Measurements from ENCODE around the gene TNIP3.
"Not testable (repeated sequence)": the region's sequence is repeated elsewhere in the genome, so short reads cannot be mapped to it uniquely, and the experiment has no call there.

TNIP3 gene

GRCh38 chr4:121164291-121164690, at the start of gene TNIP3:
TSS of gene TNIP3 (minus strand) at chr4:121164321. CDS start at chr4:121164125, 196 bp downstream.
- no peaks in the 10 kb centered on the region for H4K20me1 ChIP-seq
- no peaks in the 10 kb centered on the region for H3K9me3 ChIP-seq
- H3K27ac ChIP-seq = no peak within 1 kb of the TSS
- H3K4me1 ChIP-seq = peaks cover 61% of the 10 kb centered on the region
- no peak within 1 kb of the TSS for H3K9ac ChIP-seq
- no peaks in the 10 kb centered on the region for H3K36me3 ChIP-seq
- peak within 1 kb of the TSS; percentile 42 for H3K4me2 ChIP-seq
- H3K4me3 ChIP-seq = no peak within 1 kb of the TSS
- TF ChIP-seq Cebpa-rat (IDR thresholded peaks at IDR 0.05) = no peak
- H3K27me3 ChIP-seq = no peaks in the 10 kb centered on the region

- H3K4me1 ChIP-seq = no peaks in the 10 kb centered on the region
- H3K9ac ChIP-seq = no peak overlapping the region
- H4K20me1 ChIP-seq = no peaks in the 10 kb centered on the region
- no peak overlapping the region for H3K27ac ChIP-seq
- no peak for TF ChIP-seq Cebpa-rat (IDR thresholded peaks at IDR 0.05)
- no peaks in the 10 kb centered on the region for H3K36me3 ChIP-seq
- no peak overlapping the region for H3K4me3 ChIP-seq
- H3K4me2 ChIP-seq = no peak overlapping the region
- no peaks in the 10 kb centered on the region for H3K27me3 ChIP-seq
- H3K9me3 ChIP-seq = no peaks in the 10 kb centered on the region
Observed at GRCh38 chr4:121212806-121213205, 48.7 kb upstream of the TNIP3 start.

- Histone ChIP-seq H3K9ac (no peak overlapping the region), H3K4me3 (no peak overlapping the region), H3K27me3 (no peaks in the 10 kb centered on the region), H3K27ac (no peak overlapping the region), H3K9me3 (no peaks in the 10 kb centered on the region), H3K4me1 (no peaks in the 10 kb centered on the region), H3K36me3 (no peaks in the 10 kb centered on the region), H3K4me2 (no peak overlapping the region), H4K20me1 (no peaks in the 10 kb centered on the region)
- TF ChIP-seq Cebpa-rat (IDR thresholded peaks at IDR 0.05) = no peak
Observed at GRCh38 chr4:121209171-121209570, 45.0 kb upstream of the TNIP3 start.

- Histone ChIP-seq H3K4me3 (no peak overlapping the region), H3K4me1 (no peaks in the 10 kb centered on the region), H3K9ac (no peak overlapping the region), H3K27ac (no peak overlapping the region), H3K9me3 (no peaks in the 10 kb centered on the region), H3K27me3 (no peaks in the 10 kb centered on the region), H3K36me3 (no peaks in the 10 kb centered on the region), H3K4me2 (no peak overlapping the region), H4K20me1 (no peaks in the 10 kb centered on the region)
- no peak for TF ChIP-seq Cebpa-rat (IDR thresholded peaks at IDR 0.05)
Observed at GRCh38 chr4:121208244-121209007, 44.3 kb upstream of the TNIP3 start.

GRCh38 chr4:121205777-121206176, 41.7 kb upstream of the TNIP3 start:
- H3K4me2 ChIP-seq = not testable (repeated sequence)

GRCh38 chr4:121200795-121201472, 36.8 kb upstream of the TNIP3 start:
- Histone ChIP-seq H3K4me3 (no peak overlapping the region), H3K4me2 (no peak overlapping the region), H3K9ac (no peak overlapping the region), H3K27me3 (no peaks in the 10 kb centered on the region), H3K4me1 (no peaks in the 10 kb centered on the region), H4K20me1 (no peaks in the 10 kb centered on the region), H3K9me3 (no peaks in the 10 kb centered on the region), H3K36me3 (no peaks in the 10 kb centered on the region), H3K27ac (no peak overlapping the region)
- no peak for TF ChIP-seq Cebpa-rat (IDR thresholded peaks at IDR 0.05)

More at GRCh38 chr4:121205777-121206176, 41.7 kb upstream of the TNIP3 start:
- H4K20me1 ChIP-seq, H3K27ac ChIP-seq, H3K9me3 ChIP-seq, H3K4me1 ChIP-seq, H3K36me3 ChIP-seq, H3K9ac ChIP-seq, H3K27me3 ChIP-seq, H3K4me3 ChIP-seq: not testable (repeated sequence)

- H3K4me3 ChIP-seq = no peak overlapping the region
Observed at GRCh38 chr4:121199742-121200561, 35.8 kb upstream of the TNIP3 start.

GRCh38 chr4:121198251-121198650, 34.1 kb upstream of the TNIP3 start:
- Histone ChIP-seq H3K4me2 (no peak overlapping the region), H3K4me3 (no peak overlapping the region), H3K27me3 (no peaks in the 10 kb centered on the region), H3K9me3 (no peaks in the 10 kb centered on the region), H3K27ac (no peak overlapping the region), H4K20me1 (no peaks in the 10 kb centered on the region), H3K4me1 (no peaks in the 10 kb centered on the region), H3K36me3 (no peaks in the 10 kb centered on the region), H3K9ac (no peak overlapping the region)
- no peak for TF ChIP-seq Cebpa-rat (IDR thresholded peaks at IDR 0.05)

More at GRCh38 chr4:121199742-121200561, 35.8 kb upstream of the TNIP3 start:
- Histone ChIP-seq H3K4me1 (no peaks in the 10 kb centered on the region), H3K9me3 (no peaks in the 10 kb centered on the region), H3K36me3 (no peaks in the 10 kb centered on the region), H3K27ac (no peak overlapping the region), H3K27me3 (no peaks in the 10 kb centered on the region), H3K9ac (no peak overlapping the region), H3K4me2 (no peak overlapping the region), H4K20me1 (no peaks in the 10 kb centered on the region)
- TF ChIP-seq Cebpa-rat (IDR thresholded peaks at IDR 0.05) = no peak

- no peak overlapping the region for H3K4me2 ChIP-seq
- no peaks in the 10 kb centered on the region for H3K36me3 ChIP-seq
- no peaks in the 10 kb centered on the region for H3K27me3 ChIP-seq
- no peak overlapping the region for H3K9ac ChIP-seq
- no peaks in the 10 kb centered on the region for H3K9me3 ChIP-seq
- no peaks in the 10 kb centered on the region for H4K20me1 ChIP-seq
- no peak overlapping the region for H3K27ac ChIP-seq
- no peak for TF ChIP-seq Cebpa-rat (IDR thresholded peaks at IDR 0.05)
- no peaks in the 10 kb centered on the region for H3K4me1 ChIP-seq
- no peak overlapping the region for H3K4me3 ChIP-seq
Observed at GRCh38 chr4:121195649-121196048, 31.5 kb upstream of the TNIP3 start.

- Histone ChIP-seq H3K9me3 (no peaks in the 10 kb centered on the region), H3K4me2 (no peak overlapping the region), H3K27ac (no peak overlapping the region), H3K4me1 (peaks cover 16% of the 10 kb centered on the region), H3K9ac (no peak overlapping the region), H3K27me3 (no peaks in the 10 kb centered on the region), H3K36me3 (no peaks in the 10 kb centered on the region), H4K20me1 (no peaks in the 10 kb centered on the region), H3K4me3 (no peak overlapping the region)
- TF ChIP-seq Cebpa-rat (IDR thresholded peaks at IDR 0.05) = no peak
Observed at GRCh38 chr4:121192480-121192879, 28.4 kb upstream of the TNIP3 start.

Measured in BLaER1 (cell line).